Activated CD8-positive, alpha-beta T cell treated with anti-CD3 and anti-CD28 coated beads, Interleukin-2, amount 10 ng/mL, durations not matched to agents 7 days and 5 days (primary cell): ENCODE data around the gene MEX3D. TPM values are rescaled to one million over a fixed set of nuclear protein-coding genes. Genes with fewer than 3 reads are reported as not detected.

ENCODE experiments used
- total RNA-seq, 2 experiments: library from RNA; stranded (reverse); gene quantifications; one replicate each; pipeline ENCODE4 v1.2.3, GENCODE V29; 2021

Gene MEX3D
- total RNA-seq, 2 experiments from 2014 or later = 12.2 to 12.5 TPM

Other genes starting within 250 kb of the MEX3D start
- 100 to 1,000 TPM; 122 to 127 TPM for gene NDUFS7, start 184.4 kb downstream of the MEX3D start, total RNA-seq
- gene GAMT, start 166.8 kb downstream of the MEX3D start, total RNA-seq = 10 to 100 TPM; 26.2 to 26.8 TPM
- 100 to 1,000 TPM; 264 to 270 TPM for gene DAZAP1, start 160.7 kb downstream of the MEX3D start, total RNA-seq
- gene RPS15, start 129.9 kb downstream of the MEX3D start, total RNA-seq = 1,000 to 10,000 TPM; 1,384 TPM
- gene APC2, start 118.2 kb downstream of the MEX3D start, total RNA-seq = not detected
- 10 to 100 TPM; 33.3 to 38.2 TPM for gene C19orf25, start 89.1 kb downstream of the MEX3D start, total RNA-seq
- gene PCSK4, start 78.0 kb downstream of the MEX3D start, total RNA-seq = 1 to 10 TPM; 3.4 to 4.1 TPM
- 1 to 10 TPM; 1.7 to 1.9 TPM for gene REEP6, start 77.1 kb downstream of the MEX3D start, total RNA-seq
- gene ADAMTSL5, start 55.3 kb downstream of the MEX3D start, total RNA-seq = 1 to 10 TPM; 2.8 to 3.9 TPM
- not detected for gene PLK5, start 44.2 kb downstream of the MEX3D start, total RNA-seq
- 100 to 1,000 TPM in 1 of 2 experiments, 10 to 100 TPM in 1; 98.4 to 102 TPM for gene MBD3, start 24.5 kb upstream of the MEX3D start, total RNA-seq
- gene UQCR11, start 37.1 kb upstream of the MEX3D start, total RNA-seq = 100 to 1,000 TPM; 180 to 195 TPM
- 100 to 1,000 TPM; 130 to 137 TPM for gene TCF3, start 84.3 kb upstream of the MEX3D start, total RNA-seq
- gene ONECUT3, start 185.2 kb upstream of the MEX3D start, total RNA-seq = not detected
- gene ATP8B3, start 244.0 kb upstream of the MEX3D start, total RNA-seq = 10 to 100 TPM; 20.2 to 27.8 TPM